ENCODE results near the gene CYTH1.

DNA sequence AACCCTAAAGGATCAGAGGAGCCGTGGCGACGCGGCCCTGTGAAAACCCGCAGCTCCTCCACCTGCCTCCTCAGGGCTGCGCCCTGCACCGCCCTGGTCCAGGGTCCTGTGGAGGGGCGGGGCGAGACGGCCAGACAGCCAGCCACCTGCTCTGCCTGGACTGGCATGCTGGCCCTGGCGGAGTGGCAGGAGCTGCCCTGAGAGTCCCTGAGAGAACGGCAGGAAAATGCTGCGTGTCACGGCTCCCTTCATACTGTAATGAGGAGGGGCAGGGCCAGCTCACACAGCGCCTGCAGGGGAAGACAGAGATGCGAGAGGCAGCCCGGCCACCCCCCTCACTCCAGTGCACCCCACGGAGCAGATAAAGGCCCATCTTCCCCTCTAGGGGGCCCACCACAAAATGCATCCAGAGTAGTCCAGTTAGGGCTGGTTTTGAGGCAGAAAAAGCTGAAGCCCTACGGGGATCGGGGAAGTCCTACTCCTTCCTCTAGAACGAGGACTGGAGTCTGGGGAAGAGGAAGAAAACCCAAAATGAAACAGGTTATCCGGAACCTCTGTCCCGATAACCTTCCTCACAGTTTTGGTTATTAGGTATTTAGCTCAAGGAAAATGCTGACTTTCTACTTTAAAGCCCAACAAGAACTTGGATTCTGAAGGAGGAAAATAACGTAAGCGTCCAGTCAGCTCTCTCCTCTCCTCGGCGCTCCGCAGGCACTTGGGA, 107.3 kb downstream of the CYTH1 start:
- TF ChIP-seq, protein P1, sequence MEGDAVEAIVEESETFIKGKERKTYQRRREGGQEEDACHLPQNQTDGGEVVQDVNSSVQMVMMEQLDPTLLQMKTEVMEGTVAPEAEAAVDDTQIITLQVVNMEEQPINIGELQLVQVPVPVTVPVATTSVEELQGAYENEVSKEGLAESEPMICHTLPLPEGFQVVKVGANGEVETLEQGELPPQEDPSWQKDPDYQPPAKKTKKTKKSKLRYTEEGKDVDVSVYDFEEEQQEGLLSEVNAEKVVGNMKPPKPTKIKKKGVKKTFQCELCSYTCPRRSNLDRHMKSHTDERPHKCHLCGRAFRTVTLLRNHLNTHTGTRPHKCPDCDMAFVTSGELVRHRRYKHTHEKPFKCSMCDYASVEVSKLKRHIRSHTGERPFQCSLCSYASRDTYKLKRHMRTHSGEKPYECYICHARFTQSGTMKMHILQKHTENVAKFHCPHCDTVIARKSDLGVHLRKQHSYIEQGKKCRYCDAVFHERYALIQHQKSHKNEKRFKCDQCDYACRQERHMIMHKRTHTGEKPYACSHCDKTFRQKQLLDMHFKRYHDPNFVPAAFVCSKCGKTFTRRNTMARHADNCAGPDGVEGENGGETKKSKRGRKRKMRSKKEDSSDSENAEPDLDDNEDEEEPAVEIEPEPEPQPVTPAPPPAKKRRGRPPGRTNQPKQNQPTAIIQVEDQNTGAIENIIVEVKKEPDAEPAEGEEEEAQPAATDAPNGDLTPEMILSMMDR (IDR thresholded peaks at IDR 0.05; ENCODE audit: insufficient read depth, low read depth, low read length), result no peak
- TF ChIP-seq EZH2 (IDR thresholded peaks at IDR 0.05; ENCODE audit: insufficient read depth, low read length), result no peak

Measured in astrocyte (in vitro differentiated cells and primary cell).